Measurements from ENCODE around the gene CLTCL1. TPM values are rescaled to one million over a fixed set of nuclear protein-coding genes. Genes with fewer than 3 reads are reported as not detected.
A peak's percentile ranks its signal among the peaks of the same experiment; 100 is the strongest.

CLTCL1 gene
- total and polyA plus RNA-seq, 9 donors, result 2.8 to 10.7 (median 5.2) TPM

- Histone ChIP-seq H3K36me3 (no peaks in the 10 kb centered on the region), H3K4me3 (no peak overlapping the region), H3K4me1 (ENCODE audit: insufficient read depth) (peaks cover 7% of the 10 kb centered on the region), H3K9me3 (no peaks in the 10 kb centered on the region), H3K27me3 (no peaks in the 10 kb centered on the region), H3K27ac (no peak overlapping the region)
- intact Hi-C loops (cut with DNase I), result loop anchor here in 1 of 4 donors (5.0 kb wide), 1 partner anchor 116 kb away; the partner anchor contains the start of gene CLTCL1
- TF ChIP-seq EP300 (IDR thresholded peaks at IDR 0.05), result no peak
- TF ChIP-seq, protein P1, sequence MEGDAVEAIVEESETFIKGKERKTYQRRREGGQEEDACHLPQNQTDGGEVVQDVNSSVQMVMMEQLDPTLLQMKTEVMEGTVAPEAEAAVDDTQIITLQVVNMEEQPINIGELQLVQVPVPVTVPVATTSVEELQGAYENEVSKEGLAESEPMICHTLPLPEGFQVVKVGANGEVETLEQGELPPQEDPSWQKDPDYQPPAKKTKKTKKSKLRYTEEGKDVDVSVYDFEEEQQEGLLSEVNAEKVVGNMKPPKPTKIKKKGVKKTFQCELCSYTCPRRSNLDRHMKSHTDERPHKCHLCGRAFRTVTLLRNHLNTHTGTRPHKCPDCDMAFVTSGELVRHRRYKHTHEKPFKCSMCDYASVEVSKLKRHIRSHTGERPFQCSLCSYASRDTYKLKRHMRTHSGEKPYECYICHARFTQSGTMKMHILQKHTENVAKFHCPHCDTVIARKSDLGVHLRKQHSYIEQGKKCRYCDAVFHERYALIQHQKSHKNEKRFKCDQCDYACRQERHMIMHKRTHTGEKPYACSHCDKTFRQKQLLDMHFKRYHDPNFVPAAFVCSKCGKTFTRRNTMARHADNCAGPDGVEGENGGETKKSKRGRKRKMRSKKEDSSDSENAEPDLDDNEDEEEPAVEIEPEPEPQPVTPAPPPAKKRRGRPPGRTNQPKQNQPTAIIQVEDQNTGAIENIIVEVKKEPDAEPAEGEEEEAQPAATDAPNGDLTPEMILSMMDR (IDR thresholded peaks at IDR 0.05), result no peak
- TF ChIP-seq POLR2A (IDR thresholded peaks at IDR 0.05), result no peak
- WGBS, 3 donors, result 52 to 67% (median 53%) methylated on average over 11 to 12 of the region's 12 CpGs
- DNase-seq, result no peak
Observed at GRCh38 chr22:19176175-19176643, 115.3 kb downstream of the CLTCL1 start.

DNA sequence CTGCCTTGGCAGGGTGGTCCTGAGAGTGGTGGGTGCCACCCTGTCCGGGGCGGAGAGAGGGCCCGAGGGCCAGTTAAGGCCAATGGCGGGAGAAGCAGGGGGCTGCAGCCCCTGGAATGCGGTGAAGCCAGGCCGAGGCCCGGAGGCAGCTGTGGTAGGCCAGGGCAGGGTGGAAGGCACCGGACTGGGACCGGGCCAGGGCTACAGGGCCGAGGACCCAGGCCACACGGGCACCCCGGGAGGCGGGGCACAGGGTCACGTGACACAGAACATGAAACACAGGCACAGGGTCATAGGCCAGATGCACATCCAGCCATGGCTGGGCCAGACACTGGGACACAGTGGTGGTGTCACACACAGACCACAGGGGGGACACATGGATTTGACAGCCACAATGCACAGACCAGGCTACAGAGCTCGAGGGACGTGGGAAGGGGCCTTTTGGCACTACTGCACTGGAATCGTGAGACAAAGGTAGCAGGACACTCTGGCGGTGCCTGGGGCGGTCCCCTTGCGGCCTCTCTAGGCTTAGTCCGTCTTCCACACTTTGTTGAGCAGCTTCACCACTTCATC lies 115.8 kb downstream of the CLTCL1 start:
- Histone ChIP-seq H3K9me3 (no peaks in the 10 kb centered on the region), H3K27ac (no peak overlapping the region), H3K36me3 (no peaks in the 10 kb centered on the region), H3K27me3 (no peaks in the 10 kb centered on the region), H3K4me3 (no peak overlapping the region), H3K4me1 (ENCODE audit: insufficient read depth) (peaks cover 9% of the 10 kb centered on the region)
- WGBS, 3 donors, result 67 to 76% (median 68%) methylated on average over 14 to 21 of the region's 21 CpGs
- TF ChIP-seq, protein P1 (IDR thresholded peaks at IDR 0.05), result no peak
- TF ChIP-seq POLR2A (IDR thresholded peaks at IDR 0.05) (no peak), EP300 (IDR thresholded peaks at IDR 0.05) (no peak)
- intact Hi-C loops (cut with DNase I), result loop anchor here in 1 of 4 donors (5.0 kb wide), 1 partner anchor 117 kb away; the partner anchor contains the start of gene CLTCL1
- DNase-seq, result peak in 1 of 5 donors; percentile 36

GRCh38 chr22:19175026-19175601 lies 116.4 kb downstream of the CLTCL1 start:
- H3K27ac ChIP-seq, result no peak overlapping the region
- 54 to 57% (median 55%) methylated on average over 6 to 7 of the region's 7 CpGs for WGBS, 3 donors
- H3K36me3 ChIP-seq, result no peaks in the 10 kb centered on the region
- TF ChIP-seq EP300 (IDR thresholded peaks at IDR 0.05), result no peak
- TF ChIP-seq, protein P1 (IDR thresholded peaks at IDR 0.05), result no peak
- no peak for TF ChIP-seq POLR2A (IDR thresholded peaks at IDR 0.05)
- DNase-seq, result peak in 1 of 5 donors; percentile 30
- H3K9me3 ChIP-seq, result no peaks in the 10 kb centered on the region
- H3K4me3 ChIP-seq, result no peak overlapping the region
- intact Hi-C loops (cut with DNase I), result loop anchor here in 1 of 4 donors (5.0 kb wide), 1 partner anchor 117 kb away; the partner anchor contains the start of gene CLTCL1
- peaks cover 12% of the 10 kb centered on the region for H3K4me1 ChIP-seq (ENCODE audit: insufficient read depth)
- no peaks in the 10 kb centered on the region for H3K27me3 ChIP-seq

DNA sequence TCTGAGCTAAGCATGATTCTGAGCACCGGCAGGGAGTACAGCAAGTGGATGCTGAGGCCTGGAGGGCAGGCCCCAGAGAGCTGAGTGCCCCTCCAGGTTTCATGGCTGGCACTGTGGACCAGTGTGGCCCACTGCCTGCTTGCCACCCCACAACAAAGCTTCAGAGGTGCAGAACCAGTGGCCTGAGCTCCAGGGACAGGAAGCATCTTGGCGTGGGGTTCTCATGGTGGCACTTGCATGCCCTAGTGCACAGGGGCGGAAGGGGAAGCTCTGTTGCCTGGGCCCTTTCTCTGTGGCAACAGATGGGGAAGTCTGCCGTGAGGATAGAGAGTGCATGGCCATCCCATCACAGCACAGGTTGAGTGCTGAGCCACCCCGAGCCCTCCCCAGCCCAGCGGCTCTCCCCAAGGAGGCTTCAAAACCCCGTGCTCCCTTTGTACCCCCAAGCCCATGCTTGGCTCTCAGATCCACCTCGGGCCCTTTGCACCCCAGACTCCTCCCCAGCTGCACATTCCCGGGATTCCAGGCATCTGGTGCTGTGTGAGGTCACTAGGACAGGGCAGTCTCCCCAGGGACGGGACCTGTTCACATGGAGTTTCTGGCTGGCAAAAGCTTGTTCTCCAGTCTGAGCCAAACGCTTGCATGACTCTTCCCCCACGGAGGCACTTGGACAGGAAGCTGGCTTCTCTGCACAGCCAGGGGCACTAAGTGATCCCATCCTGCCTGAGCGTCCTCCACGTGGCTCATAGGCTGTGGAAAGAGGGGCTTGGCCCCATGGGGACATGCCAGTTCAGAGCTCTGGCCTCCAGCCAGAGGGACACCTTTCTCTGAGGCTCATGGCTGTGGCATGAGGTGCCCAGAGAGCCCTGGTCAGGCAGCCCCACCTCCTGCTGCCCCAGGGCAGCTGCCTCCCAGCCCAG lies 117.2 kb downstream of the CLTCL1 start:
- 34 to 40% (median 37%) methylated on average over 14 of the region's 14 CpGs for WGBS, 3 donors
- no peak overlapping the region for H3K4me3 ChIP-seq
- no peaks in the 10 kb centered on the region for H3K36me3 ChIP-seq
- intact Hi-C loops (cut with DNase I), result loop anchor here in 1 of 4 donors (5.0 kb wide), 1 partner anchor 118 kb away; the partner anchor contains the start of gene CLTCL1
- DNase-seq, result peak in 1 of 5 donors; percentile 56
- H3K4me1 ChIP-seq (ENCODE audit: insufficient read depth), result peaks cover 17% of the 10 kb centered on the region
- no peaks in the 10 kb centered on the region for H3K9me3 ChIP-seq
- H3K27me3 ChIP-seq, result no peaks in the 10 kb centered on the region
- TF ChIP-seq, protein P1 (IDR thresholded peaks at IDR 0.05), result no peak
- H3K27ac ChIP-seq, result no peak overlapping the region

All from ovary (tissue), 9 donors.